PFSK-1 (cell line): ENCODE results near the gene FYB2.

Experiments
- FOXP2 ChIP-seq: optimal IDR thresholded peaks from 2 replicates; pipeline ENCODE3; 2011; ENCODE audit warnings: borderline replicate concordance, control low read depth, inconsistent platforms; ENCODE audit not compliant: insufficient read depth; ENCODE audit errors: extremely low read length, extremely low read depth
- POLR2AphosphoS5 ChIP-seq: IDR thresholded peaks from 2 replicates; pipeline ENCODE4 v1.6.1; 2012; ENCODE audit warnings: low read depth, mild to moderate bottlenecking, control low read depth, low read length, moderate library complexity
- REST ChIP-seq, 2 experiments: IDR thresholded peaks; 2 replicates each; pipeline versions ENCODE4 v1.6.1 to v1.8.0; 2011 to 2012; ENCODE audit warnings: low read depth in 2 of 2, low read length in 2 of 2, control low read depth in 1 of 2, inconsistent platforms in 1 of 2, mild to moderate bottlenecking in 1 of 2, moderate library complexity in 1 of 2; ENCODE audit not compliant: insufficient read depth in 1 of 2
- SIN3A ChIP-seq: IDR thresholded peaks from 2 replicates; pipeline ENCODE4 v1.6.1; 2012; ENCODE audit warnings: mild to moderate bottlenecking, low read length, moderate library complexity, borderline replicate concordance; ENCODE audit not compliant: insufficient read depth
- TAF1 ChIP-seq: IDR thresholded peaks from 2 replicates; pipeline ENCODE4 v1.6.1; 2012; ENCODE audit warnings: low read length, control low read depth, borderline replicate concordance; ENCODE audit not compliant: insufficient read depth

- no peak for TF ChIP-seq POLR2AphosphoS5
- TF ChIP-seq SIN3A = no peak
- no peak for TF ChIP-seq TAF1
- TF ChIP-seq REST (IDR thresholded peaks at IDR 0.05; ENCODE audit: insufficient read depth in 1 of 2, low read depth in 2 of 2, low read length in 2 of 2) = no peak
- no peak for TF ChIP-seq FOXP2
These were observed 109.8 kb downstream of the FYB2 start for GRCh38 chr1:56709269-56709880.
